ENCODE results near the gene WNK2.

WNK2 gene

DNA sequence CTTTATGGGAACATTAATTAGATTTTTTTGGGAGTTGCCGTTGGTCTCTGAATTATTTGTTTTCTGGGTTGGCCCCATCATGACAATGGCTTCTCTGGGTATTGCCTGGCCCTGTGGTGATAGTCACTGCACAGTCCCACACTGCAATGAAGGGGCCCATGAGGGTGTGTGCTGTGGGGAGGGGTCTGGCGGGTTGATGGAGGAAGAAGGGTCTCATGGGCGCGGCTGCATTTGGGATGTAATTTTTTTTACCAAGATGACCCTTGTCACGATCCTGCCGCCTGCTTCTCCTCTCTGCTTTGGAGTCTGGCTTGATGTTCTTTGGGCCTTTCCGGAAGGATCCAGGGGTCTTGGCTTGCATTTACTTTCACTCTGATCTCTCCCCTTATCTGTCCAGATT lies 44.1 kb downstream of the WNK2 start:
- H3K27ac ChIP-seq: no peak overlapping the region
- no peak for TF ChIP-seq ZFX (IDR thresholded peaks at IDR 0.05)
- TF ChIP-seq, protein P1, sequence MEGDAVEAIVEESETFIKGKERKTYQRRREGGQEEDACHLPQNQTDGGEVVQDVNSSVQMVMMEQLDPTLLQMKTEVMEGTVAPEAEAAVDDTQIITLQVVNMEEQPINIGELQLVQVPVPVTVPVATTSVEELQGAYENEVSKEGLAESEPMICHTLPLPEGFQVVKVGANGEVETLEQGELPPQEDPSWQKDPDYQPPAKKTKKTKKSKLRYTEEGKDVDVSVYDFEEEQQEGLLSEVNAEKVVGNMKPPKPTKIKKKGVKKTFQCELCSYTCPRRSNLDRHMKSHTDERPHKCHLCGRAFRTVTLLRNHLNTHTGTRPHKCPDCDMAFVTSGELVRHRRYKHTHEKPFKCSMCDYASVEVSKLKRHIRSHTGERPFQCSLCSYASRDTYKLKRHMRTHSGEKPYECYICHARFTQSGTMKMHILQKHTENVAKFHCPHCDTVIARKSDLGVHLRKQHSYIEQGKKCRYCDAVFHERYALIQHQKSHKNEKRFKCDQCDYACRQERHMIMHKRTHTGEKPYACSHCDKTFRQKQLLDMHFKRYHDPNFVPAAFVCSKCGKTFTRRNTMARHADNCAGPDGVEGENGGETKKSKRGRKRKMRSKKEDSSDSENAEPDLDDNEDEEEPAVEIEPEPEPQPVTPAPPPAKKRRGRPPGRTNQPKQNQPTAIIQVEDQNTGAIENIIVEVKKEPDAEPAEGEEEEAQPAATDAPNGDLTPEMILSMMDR (conservative IDR thresholded peaks at IDR 0.05): no peak

DNA sequence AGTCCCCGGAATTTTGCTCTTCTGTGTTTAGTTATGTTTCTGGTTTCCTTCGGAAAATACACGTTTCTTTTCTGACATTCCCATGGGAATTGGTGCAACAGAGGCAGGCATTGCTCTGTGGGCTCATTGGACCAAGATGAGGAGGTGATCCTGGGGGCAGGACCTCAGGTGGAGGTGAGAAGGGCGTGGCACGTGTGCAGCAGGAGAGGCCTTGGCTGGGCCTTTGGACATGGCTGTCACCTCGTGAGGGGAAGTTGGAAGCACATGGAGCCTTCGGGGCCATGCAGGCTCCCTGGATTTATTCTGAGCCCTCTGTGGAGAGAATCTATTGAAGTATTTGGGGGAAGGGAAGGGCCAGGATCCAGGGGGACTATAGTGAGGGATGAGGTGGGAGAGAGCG lies 44.5 kb downstream of the WNK2 start:
- TF ChIP-seq, protein P1 (conservative IDR thresholded peaks at IDR 0.05): no peak
- no peak for TF ChIP-seq ZFX (IDR thresholded peaks at IDR 0.05)

DNA sequence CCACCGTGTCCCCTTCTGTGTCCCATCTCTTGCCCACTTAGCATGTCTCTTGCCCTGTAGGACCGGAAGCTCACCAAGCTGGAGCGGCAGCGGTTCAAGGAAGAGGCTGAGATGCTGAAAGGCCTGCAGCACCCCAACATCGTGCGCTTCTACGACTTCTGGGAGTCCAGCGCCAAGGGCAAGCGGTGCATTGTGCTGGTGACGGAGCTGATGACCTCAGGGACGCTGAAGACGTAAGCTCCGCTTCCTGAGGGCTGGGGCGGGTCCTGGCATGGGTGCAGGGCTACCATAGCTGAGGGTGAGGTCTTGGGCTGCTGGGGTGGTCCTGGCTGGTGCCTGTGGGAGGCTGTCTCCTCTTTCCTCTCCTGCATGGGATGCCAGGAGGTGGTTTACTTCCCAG lies 45.7 kb downstream of the WNK2 start:
- no peak overlapping the region for H3K27ac ChIP-seq
- TF ChIP-seq, protein P1 (conservative IDR thresholded peaks at IDR 0.05): no peak
- TF ChIP-seq ZFX (IDR thresholded peaks at IDR 0.05): no peak

More for the DNA sequence above, 44.5 kb downstream of the WNK2 start:
- no peak overlapping the region for H3K27ac ChIP-seq

DNA sequence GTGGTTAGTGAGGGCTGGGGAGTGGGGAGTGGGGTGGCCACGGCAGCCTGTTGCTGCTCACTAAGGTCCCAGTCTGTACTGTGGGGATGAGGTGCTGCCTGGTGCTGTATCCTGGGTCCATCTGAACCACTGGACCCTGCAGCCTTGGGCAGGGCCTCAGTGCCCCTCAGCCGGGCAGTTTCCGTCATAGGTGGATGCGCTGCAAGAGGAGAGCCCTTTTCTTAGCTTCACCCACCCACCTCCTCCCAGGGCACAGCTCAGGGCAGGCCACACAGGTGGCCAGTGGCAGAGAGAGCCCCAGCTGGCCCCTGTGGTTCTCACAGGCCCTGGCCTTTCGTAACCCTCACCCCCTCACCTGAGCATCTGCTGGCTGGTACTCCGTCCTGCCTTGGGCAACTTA lies 46.2 kb downstream of the WNK2 start:
- H3K27ac ChIP-seq: no peak overlapping the region

DNA sequence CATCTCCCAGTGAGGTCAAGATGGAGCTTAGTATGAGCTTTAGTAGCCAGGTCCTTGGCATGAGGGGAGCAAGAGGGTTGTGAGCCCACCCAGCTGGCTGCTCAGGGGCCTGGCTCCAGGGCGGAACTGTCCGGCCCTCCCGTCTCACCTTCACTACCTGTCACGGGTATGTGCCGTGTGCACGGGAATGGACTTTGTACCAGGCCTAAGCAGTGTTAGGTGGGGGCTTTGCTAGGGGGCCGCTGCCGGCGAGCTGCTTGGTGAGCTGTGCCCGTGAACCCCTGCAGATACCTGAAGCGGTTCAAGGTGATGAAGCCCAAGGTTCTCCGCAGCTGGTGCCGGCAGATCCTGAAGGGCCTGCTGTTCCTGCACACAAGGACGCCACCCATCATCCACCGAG lies 46.7 kb downstream of the WNK2 start:
- H3K27ac ChIP-seq: no peak overlapping the region
- TF ChIP-seq, protein P1 (conservative IDR thresholded peaks at IDR 0.05): no peak
- TF ChIP-seq ZFX (IDR thresholded peaks at IDR 0.05): no peak

More for the DNA sequence above, 46.2 kb downstream of the WNK2 start:
- TF ChIP-seq, protein P1 (conservative IDR thresholded peaks at IDR 0.05): no peak
- no peak for TF ChIP-seq ZFX (IDR thresholded peaks at IDR 0.05)

DNA sequence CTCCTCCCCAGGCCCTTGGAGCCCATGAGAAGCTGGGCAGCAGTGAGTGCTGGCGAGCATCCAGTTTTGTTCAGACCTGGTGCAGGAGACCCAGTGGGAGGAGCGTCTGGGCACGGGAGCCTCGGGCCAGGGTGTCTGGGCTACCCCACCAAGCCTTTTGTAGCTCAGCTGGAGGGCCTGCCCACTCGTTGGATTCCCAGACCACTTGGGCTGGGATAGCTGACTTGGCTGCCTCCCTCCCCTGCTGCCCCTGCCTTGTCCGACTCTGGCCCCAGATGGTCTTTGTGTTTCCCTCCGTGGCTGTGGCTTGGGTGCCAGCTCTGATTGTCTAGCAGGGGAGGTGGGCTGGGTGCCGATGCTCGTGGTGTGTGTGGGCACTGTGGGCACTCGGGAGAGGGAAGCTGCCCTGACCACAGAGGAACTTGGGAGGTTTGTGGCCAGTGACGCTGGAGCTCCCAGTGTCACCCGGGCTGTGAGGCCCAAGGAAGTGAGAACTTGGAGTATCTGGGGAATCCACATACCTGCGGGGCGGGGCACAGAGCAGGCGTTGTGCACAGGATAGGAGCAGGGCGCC lies 47.3 kb downstream of the WNK2 start:
- no peak overlapping the region for H3K27ac ChIP-seq
- TF ChIP-seq ZFX (IDR thresholded peaks at IDR 0.05): no peak
- TF ChIP-seq, protein P1 (conservative IDR thresholded peaks at IDR 0.05): no peak

DNA sequence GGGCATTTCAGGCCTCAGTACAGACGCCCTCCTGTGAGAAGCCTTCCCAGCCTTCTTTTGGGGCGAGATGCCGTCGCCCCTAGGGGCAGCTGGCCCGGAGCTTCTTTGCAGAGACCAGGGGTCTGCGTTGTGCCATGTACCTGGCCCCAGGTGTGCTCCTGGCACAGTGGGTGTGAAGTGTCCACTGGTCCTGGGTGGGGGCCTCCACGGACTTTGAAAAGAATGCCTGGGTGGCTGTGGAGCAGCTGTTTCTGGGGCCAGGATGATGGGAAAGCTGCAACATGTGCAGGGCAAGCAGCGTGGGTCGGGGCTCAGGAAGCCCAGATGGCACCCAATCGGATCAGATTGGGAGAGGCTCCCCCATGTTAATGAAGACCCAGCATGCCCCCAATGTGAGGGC lies 47.8 kb downstream of the WNK2 start:
- no peak overlapping the region for H3K27ac ChIP-seq
- TF ChIP-seq, protein P1 (conservative IDR thresholded peaks at IDR 0.05): no peak
- no peak for TF ChIP-seq ZFX (IDR thresholded peaks at IDR 0.05)

Data from C4-2B (cell line).